Measurements from ENCODE around the gene ERMP1.

The ERMP1 gene

GRCh38 chr9:5791870-5792269, 41.0 kb downstream of the ERMP1 start:
- CTCF ChIA-PET, result no interaction called here
- DNase-seq (ENCODE audit: low spot score), result no peak
- no peak overlapping the region for H3K27ac ChIP-seq
- POLR2A ChIA-PET (ENCODE audit: low non-redundant PET), result no interaction called here
- no peak for TF ChIP-seq CTCF (conservative IDR thresholded peaks at IDR 0.05; ENCODE audit: low read depth)

DNA sequence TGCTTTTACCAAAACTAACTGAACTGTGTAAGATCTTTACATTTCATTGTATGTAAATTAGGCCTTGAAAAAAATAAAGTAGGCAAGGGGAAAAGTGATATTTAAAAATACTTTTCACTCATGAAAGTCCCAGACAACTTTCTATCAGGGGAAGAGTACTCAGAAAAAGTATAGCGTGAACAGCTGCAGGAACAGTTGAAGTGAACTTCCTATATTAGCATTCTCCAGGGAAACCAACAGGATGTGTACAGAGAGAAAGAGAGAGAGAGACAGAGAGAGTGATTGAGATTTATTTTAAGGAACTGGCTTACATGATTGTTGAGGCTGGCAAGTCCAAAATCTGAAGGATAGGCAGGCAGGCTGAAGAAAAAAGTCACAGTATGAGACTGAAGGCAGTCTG, 42.0 kb downstream of the ERMP1 start:
- no peak overlapping the region for H3K27ac ChIP-seq
- TF ChIP-seq CTCF (conservative IDR thresholded peaks at IDR 0.05; ENCODE audit: low read depth), result no peak
- ChIA-PET CTCF (no interaction called here), POLR2A (ENCODE audit: low non-redundant PET) (no interaction called here)
- no peak for DNase-seq (ENCODE audit: low spot score)

DNA sequence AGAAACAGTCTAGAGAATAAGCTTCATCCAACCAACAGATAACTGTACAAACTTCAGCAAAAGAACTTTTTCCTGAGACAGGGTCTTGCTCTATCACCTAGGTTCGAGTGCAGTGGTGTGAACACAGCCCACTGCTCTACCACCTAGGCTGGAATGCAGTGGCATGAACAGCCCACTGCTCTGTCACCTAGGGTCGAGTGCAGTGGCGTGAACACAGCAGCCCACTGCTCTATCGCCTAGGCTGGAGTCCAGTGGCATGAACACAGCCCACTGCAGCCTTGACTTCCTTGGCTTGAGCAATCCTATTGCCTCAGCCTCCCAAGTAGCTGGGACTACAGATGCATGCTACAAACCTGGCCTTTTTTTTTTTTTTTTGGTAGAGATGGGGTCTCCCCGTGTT, 43.4 kb downstream of the ERMP1 start:
- ChIA-PET CTCF (no interaction called here), POLR2A (ENCODE audit: low non-redundant PET) (no interaction called here)
- no peak for TF ChIP-seq CTCF (conservative IDR thresholded peaks at IDR 0.05; ENCODE audit: low read depth)
- no peak overlapping the region for H3K27ac ChIP-seq
- DNase-seq (ENCODE audit: low spot score), result no peak

DNA sequence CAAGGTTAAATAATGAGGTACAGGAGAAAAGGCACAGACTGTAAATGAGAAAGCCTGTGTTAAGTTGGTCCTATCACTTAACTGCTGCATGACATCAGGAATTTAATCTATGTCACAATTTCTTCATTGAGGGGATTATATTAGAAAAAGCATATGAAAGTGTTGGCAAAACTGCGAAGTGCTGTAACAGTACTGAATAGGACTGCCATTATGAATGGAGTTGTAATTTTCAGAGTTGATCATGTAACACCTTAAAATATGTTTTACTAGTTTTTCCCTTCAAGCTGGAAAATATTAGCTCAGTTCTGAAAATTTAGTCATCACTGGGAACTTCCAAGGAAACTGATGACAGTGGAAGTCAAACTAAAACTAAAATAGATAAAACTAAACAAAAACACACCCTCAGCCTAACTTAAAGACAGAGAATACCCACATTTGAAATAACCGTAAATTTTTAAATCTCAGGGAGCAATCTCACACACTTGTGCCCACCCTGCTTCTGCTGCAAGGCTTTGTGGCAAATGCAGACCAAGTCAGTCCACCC, 45.1 kb downstream of the ERMP1 start:
- no peak for TF ChIP-seq CTCF (conservative IDR thresholded peaks at IDR 0.05; ENCODE audit: low read depth)
- no peak for DNase-seq (ENCODE audit: low spot score)
- ChIA-PET POLR2A (ENCODE audit: low non-redundant PET) (no interaction called here), CTCF (no interaction called here)
- no peak overlapping the region for H3K27ac ChIP-seq

DNA sequence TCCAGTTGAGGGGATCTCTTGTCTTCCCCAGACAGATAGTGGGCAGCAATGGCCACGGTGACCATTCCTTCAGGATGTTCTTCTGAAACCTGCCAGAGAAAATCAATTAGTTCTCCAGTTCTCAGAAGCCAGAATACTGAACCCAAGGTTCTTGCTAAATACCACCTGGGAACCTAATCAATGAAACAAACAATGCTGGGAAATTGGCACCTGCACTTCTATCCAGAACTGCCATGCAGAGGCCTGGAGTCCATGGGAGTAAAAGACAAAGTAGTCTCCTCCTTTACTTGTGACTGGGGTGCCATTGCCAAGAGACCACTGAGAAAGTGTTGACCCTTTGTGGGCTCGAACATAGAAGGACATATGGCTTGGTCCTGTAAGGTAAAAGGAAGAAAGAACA, 45.7 kb downstream of the ERMP1 start:
- TF ChIP-seq CTCF (conservative IDR thresholded peaks at IDR 0.05; ENCODE audit: low read depth), result no peak
- CTCF ChIA-PET, result no interaction called here
- POLR2A ChIA-PET (ENCODE audit: low non-redundant PET), result no interaction called here

DNA sequence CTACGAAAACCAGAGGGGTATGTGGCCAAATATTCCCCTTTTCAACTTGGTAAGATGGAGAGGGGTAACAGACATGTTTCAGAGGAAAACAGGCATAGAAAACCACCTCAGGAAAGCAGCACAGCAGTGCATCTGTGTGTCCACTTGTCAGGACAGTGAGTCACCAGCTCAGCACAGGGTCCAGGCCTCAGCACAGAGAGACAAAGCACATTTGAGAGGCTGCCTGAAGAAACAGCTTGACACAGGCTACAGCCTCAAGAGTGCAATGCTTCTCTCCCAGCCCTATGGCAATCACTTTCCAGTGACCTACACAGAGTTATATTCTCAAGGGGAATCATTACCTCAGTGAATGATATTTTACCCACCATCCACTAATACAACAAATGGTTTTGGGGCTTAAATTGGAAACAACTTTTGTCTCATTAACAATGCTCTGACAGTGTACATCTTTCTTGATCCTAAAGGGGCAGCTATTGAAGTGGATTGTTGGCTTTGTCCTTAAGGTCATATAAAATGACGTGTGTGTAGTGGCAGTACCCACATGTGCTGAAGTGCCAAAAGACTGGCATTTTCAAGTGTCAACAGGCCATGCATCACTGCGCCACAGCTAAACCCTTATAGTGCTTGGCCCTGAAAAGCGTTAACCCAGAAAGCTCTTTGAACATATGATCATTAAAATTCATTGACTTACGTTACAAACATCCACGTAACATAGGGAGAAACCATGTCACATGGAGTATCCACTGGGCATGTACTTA, 46.4 kb downstream of the ERMP1 start:
- no peak for DNase-seq (ENCODE audit: low spot score)
- no peak for TF ChIP-seq CTCF (conservative IDR thresholded peaks at IDR 0.05; ENCODE audit: low read depth)
- ChIA-PET POLR2A (ENCODE audit: low non-redundant PET) (no interaction called here), CTCF (no interaction called here)
- no peak overlapping the region for H3K27ac ChIP-seq

More for the DNA sequence above, 45.7 kb downstream of the ERMP1 start:
- no peak for DNase-seq (ENCODE audit: low spot score)
- no peak overlapping the region for H3K27ac ChIP-seq

All from RWPE1 (cell line).